ENCODE data around the gene MGRN1.

Gene MGRN1

DNA sequence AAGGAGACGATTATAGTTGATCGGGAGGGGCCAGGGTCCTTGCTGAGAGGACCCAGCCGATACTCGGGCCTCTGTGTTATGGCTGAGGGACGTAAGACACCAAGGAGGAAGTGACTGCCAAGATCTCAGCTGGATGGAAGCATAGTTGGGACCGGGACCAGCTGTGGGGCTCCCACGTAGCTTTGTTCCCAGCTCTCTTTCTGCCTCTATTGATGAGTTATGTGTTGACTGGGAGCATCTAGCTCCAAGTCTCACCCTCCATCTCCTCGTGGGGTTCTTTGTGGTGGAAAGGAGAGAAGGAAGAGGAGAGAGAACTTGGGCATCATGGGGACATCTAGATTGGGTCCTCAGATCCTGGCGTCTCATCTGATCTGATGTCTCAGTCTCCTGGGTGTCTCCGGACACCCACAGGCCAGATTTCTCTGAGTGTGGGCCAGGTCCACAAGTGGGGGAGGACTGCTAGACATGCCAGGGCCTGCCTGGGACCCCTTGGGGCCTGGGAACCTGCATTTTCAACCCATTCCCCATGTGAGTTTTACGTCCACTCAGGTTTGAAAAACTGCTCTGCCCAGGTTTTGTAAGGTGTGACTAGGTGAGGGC lies 1.0 kb downstream of the MGRN1 start:
- DNase-seq, result no peak

DNA sequence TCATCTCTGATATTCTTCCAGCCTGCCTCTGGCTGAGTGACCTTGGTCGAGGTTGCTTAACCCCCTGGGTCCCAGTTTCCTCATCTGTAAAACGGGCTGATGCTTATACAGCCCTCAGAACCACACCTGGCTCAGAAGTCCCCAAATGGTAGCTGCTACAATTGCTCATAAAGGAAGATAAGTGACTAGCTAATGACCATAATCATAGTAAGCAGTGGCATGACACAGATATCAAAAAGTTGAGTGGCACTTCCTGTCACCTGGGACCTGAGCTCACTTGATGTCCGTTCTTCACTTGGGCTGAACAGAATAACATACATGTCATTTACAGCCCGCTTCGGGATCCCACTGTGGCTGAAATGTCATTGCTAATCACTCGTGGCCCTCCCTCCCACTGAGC lies 1.8 kb downstream of the MGRN1 start:
- DNase-seq, result no peak

DNA sequence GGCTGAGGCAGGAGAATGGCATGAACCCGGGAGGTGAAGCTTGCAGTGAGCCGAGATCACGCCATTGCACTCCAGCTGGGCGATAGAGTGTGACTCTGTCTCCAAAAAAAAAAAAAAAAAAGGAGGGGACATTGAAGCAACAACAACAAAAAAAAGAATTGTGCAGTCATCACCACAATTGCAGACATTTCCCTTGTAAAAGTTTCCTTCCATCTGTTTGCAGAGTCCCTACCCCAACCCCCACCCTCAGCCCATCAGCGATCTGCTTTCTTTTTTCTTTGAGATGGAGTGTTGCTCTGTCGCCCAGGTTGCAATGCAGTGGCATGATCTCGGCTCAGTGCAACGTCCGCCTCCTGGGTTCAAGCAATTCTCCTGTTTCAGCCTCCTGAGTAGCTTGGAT lies 3.7 kb downstream of the MGRN1 start:
- no peak for DNase-seq

DNA sequence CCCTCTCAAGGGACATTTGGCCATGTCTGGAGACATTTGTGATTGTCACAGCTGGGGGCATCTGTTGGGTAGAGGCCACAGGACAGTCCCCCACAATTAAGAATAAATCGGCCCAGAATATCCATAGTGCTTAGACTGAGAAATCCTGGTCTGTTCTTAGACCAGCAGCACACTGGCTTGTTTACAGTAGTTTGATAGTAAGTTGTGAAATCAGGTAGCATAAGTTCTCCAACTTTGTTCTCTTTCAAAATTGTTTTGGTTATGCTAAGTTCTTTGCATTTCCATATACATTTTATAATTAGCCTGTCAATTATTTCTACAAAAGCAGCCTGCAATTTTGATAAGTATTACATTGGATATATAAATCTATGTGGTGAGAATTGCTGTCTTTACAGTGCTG lies 6.8 kb downstream of the MGRN1 start:
- no peak for DNase-seq

DNA sequence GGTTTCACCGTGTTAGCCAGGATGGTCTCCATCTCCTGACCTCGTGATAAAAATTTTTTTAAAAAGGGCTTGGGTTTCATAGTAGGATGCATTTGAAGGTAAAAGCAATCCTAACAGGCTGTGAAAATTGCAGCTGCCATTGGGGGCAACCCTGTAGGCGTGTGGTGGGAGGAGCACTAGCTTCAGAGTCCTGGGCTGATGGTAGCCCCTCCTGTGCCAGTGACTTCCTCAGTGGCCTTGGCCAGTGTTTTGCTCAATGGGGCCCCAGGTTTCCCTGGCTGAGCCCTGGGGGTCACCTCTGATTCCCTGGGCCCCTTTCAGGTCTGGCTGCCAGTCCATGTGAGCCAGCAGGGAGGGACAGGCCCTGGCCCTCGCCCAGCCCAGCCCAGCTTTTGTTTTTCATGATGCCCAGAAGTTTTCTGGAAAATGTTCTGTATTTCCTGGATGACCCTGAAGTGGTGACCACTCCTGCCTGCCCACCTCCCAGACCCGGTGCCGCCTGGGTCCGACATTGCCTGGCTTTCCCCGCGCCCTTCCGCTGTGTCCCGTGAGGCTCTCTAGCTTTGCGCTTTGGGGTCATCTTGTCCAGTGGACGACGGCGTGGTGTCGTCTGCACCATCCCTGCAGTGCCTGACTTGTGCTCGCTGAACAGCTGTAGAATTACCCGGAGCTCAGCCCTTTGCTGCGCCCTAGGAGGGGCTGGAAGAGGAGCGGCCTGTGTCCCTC lies 9.4 kb downstream of the MGRN1 start:
- no peak for DNase-seq

DNA sequence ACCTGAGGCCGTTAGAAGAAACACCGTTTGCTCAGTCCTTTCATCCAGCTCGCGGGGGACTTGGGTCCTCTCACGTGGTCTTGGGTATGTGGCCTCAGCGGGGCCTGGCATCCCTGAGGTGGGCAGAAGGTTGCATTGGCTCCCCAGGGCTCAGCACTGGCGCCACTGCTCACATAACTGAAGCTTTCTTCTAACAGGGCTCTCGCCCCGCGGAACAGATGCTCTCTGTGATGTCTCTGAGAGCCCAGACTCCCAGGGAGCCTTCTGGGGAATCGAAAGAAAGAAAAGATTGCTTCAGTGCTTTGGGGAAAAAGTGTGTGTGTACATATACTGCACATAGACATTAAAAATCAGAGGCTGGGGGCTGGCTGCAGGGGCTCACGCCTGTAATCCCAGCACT lies 10.1 kb downstream of the MGRN1 start:
- no peak for DNase-seq

DNA sequence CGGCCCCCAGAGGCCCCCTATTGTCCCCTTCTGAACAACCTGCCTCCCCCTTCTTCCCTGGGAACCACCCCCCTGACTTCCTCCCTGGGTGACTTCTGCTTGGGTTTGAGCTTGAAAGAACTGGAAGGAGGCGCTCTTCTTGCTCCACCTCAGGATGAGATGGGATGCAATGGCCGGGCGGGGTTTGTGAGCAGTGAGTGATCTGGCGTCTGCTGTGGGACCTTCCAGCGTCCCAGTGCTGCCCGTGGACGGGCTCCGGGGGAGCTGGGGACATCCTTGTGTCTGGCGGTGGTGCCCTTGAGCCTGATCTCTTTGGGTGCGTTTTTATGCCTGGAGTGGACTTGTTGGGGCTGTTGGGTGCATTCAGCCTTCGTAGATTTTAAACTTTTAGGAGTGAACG lies 11.6 kb downstream of the MGRN1 start:
- DNase-seq, result no peak

DNA sequence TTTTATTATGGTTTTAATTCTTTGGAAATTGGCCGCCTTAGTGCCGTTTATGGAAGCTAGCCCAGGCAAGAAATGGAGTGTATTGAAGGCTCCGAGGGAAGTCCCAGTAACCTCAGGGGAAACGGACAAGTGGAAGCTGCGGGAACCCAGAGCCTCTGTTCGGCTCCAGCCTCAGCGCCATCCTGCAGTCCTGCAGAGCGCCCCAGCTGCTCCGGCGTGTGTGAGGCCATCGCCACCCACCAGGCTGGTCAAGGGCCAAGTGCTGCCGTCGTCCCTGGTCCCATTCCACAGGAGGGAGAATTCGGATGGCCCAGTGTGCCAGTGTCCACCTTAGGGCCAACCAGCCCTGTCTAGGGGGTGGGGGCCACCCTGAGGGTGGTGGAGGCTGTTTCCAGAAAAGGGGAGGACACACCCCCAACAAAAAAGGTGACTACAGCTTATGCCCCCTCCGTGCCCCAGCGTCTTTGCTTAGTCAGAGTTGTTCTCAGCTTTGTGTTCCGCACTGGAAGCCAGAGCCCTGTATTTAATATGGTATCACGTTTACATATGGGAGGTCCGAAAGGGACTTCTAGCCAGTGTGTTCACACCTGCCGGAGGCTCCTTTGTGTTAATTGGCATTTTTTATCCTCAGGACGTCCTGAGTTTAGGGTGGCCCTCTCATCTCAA lies 13.0 kb downstream of the MGRN1 start:
- DNase-seq, result no peak

DNA sequence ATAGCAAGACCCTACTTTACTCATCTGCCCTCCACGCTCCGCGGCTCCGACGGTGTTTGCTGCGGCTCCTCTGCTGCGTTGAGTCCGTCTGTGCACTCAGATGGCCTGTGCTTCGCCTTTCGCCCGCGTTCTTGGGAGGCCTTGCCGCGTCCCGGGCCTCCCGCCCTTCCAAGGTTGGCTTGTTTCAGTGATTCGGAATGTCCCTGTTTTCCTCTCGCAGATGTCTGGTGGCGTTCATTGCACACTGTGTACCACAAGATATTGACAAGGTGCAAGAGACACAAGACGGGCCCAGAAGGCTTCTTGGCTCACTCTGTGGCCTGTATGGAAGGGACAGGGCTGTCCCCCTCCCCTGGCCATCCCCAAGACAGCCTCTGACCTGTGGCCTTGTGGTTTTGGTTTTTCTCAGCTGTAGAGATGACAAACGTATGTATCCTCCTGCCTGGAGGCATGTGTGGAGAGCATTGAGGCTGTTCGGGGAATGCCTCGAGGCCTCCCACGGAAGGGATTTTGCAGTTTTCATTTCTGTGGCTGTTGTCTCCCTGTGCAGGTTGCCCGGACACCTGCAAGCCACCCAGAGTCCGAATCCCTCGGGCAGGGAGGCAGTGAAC lies 15.4 kb downstream of the MGRN1 start:
- DNase-seq, result no peak

DNA sequence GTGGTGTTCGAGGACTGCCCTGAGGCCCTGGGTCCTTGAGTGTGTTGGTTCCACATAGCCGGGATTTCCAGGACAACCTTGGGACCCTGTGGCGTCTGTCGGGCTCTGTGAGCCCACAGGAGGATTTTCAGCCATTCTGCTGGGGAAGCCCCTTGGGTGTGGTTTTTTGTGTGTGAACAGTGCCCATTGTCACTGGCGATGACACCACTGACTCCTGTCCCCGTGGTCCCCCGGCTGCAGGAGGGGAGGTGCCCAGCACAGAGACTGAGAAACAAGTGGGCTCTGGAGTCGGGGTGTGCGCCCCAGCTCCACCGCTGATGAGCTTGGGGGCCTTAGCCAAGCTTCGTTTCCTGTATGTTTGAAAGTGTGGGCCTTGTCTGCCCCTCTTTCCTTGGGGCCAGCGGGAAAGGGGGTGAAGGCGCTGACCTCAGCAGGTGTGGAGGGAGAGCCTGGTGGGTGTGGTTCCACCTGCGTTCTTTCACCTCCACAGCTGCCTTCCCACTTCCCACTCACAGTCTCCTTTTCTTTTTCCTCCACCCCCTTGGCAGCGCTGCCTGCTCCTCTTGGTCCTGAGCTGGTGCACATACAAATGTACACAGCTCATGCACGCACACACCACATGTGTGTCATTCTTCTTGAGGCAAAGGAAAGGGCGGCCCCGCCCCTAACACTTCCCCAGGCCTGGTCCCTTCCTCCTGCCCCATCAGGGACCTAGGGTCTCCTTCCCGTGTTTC lies 16.1 kb downstream of the MGRN1 start:
- no peak for DNase-seq

DNA sequence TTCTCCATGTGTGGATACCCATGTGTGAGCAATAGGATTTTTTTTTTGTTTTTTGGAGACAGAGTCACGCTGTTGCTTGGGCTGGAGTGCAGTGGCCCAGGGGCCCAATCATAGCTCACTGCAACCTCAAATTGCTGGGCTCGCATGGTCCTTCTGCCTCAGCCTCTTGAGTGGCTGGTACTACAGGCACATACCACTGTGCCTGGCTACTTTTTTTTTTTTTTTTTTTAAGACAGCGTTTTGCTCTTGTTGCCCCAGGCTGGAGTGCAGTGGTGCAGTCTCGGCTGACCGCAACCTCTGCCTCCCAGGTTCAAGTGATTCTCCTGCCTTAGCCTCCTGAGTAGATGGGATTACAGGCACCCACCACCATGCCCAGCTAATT lies 16.7 kb downstream of the MGRN1 start:
- no peak for DNase-seq

DNA sequence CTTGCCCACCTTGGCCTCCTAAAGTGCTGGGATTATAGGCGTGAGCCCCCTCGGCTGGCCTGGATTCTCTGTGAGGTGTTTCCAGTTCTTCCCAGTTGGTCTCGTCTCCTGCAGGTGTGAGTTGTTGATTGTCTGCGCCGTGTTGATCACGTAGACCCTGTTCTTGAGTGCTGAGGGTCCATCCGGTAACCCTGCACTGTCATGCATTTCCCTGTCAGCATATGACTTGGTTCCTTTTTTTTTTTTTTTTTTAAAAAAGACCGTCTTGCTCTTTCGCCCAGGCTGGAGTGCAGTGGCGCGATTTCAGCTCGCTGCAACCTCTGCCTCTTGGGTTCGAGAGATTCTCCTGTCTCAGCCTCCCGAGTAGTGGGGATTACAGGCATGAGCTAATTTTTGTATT lies 17.3 kb downstream of the MGRN1 start:
- no peak for DNase-seq

DNA sequence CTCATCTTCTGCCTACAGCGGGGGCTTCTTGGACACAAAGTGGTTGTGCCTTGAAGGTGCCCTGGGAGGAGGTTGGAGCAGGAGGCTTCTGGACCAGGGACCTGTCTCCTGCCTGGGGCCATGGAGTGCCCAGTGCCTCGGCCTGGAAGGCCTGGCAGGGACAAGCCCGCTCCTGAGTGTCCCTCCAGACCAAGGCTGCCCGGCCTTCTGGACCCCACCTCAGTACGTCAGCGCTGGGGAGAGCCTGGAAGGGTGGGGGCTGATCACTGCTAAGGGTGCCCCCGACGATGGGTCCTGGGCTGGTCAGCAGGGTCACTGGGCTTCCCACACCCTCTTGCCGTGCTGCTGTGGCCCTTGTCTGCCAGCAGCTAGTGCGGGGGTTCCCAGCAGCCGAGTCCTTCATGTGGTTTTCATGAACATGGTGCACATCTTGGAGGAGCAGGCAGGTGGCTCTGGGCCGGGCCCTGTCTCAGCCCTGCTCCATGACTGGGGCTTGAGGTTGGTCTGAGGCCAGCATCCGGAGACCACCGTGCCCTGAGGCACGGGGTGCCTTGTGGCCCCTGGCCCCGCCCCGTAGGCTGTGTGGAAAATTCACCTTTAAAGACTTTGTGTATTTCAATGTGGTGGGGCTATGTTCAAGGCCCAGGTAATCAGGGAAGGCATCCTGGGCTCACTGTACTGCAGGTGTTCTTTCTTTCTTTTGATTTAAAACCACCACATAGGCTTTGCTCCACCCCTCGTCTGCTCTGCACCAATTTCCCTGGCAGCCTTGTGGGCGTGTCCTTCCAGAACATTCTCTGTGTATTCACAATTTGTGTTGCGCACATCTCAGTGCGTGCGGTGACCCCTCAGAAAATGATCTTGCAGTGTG lies 22.4 kb downstream of the MGRN1 start:
- no peak for DNase-seq

DNA sequence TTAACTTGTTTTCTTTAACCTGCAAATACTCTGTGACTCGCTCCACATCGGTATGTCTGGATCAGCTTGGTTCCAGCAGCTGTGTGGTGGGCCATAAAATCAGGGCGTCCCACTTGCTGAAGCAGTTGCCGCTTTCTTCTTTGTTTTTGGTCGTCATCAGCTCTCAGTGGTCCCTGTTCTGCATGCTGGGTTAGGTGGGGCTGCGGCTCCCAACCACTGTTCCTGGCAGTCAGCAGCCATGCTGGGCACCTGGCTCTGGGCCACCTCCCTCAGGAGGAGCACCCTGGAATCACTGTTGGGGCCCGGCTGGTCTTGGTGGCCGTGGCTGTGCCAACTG lies 23.0 kb downstream of the MGRN1 start:
- no peak for DNase-seq

DNA sequence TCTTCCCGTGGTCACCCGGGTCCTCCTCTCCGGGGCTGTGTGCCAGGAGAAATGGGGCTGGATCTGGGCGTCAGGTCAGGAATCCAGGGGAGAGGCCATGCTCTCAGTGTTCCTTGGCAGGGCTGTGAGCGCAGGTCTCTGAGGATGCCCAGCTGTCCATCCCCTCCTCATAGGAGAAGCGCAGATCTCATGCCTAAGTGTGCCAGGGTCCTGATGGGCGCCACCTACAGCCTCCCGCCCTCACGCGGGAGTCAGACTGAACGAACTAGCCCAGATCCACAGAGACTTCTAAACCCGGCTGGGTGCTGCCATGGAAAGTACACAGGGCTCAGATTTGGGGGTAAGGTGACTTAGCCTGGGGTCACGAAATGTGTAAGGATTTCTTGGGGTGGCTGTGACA lies 24.3 kb downstream of the MGRN1 start:
- no peak for DNase-seq

DNA sequence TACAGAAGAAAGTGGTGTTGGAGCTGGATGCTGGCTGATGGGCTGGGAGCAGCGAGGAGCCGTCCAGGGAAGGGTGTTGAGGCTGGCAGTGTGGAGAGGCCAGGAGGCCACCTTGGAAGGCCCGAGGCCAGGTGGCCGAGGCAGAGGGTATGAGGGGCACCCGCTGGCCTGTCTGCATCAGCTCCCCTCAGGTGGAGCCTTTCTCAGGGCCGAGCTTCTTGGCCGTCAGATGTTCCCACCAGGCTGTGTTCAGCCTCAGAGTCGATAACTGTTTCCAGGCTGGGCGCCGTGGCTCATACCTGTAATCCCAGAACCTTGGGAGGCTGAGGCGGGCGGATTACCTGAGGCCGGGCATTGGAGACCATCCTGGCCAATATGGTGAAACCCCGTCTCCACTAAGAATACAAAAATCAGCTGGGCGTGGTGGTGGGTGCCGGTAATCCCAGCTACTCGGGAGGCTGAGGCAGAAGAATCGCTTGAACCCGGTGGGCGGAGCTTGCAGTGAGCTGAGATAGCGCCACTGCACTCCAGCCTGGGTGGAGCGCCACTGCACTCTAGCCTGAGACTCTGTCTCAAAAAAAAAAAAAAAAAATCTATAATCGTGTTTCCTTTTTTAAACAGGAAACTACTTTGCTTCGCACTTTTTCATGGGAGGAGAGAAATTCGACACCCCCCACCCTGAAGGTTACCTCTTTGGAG lies 25.3 kb downstream of the MGRN1 start:
- no peak for DNase-seq

DNA sequence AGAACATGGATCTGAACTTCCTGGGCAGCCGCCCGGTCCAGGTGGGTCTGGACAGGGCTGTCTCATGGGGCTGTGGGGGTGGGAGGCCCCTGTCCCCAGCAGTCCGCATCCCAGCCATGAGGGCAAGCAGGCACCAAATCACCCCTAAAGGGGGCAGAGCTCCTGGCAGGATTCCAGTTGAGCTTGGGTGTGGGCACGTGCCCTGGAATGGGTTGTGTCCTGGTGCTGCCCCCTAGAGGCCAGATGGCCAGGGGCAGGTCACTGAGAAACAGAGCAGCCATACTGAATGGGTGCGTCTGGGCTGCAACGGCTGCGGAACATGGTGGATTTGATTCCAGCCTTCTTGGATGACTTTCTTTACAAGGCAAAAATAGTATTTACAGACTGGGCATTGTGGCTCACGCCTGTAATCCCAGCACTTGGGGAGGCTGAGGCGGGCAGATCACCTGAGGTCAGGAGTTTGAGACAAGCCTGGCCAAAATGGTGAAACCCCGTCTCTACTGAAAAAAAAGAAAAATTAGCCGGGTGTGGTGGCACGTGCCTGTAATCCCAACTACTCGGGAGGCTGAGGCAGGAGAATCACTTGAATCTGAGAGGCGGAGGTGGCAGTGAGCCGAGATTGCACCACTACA lies 25.9 kb downstream of the MGRN1 start:
- DNase-seq, result peak; percentile 29

DNA sequence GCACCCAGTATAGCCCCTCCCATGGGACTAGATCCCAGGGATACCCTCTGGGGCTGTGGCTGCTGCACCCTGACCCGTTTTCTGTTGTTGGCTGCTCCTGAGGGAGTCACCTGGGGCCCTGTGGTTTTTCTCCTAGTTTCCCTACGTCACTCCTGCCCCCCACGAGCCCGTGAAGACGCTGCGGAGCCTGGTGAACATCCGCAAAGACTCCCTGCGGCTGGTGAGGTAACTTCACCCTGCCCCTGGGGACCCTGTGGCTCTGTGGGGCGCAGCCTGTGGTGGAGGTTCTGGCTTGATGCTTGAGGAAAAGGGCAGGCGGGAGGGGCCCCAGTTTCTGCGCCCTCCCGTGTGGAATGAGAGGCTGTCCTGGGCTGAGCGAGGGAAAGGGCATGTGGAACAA lies 27.2 kb downstream of the MGRN1 start:
- DNase-seq, result no peak

DNA sequence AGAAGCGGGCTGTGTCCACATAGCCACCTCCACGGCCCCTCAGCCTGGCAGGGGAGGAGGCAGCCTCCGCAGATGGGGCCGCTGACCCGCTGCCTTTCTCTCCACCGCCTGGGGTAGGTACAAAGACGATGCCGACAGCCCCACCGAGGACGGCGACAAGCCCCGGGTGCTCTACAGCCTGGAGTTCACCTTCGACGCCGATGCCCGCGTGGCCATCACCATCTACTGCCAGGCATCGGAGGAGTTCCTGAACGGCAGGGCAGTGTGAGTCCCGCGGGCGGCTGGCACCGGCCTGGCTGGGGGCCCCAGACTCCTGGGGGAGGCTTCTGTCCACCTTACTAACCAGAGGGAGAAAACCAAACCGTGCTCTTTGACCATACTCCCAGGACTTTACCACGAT lies 27.9 kb downstream of the MGRN1 start:
- no peak for DNase-seq

DNA sequence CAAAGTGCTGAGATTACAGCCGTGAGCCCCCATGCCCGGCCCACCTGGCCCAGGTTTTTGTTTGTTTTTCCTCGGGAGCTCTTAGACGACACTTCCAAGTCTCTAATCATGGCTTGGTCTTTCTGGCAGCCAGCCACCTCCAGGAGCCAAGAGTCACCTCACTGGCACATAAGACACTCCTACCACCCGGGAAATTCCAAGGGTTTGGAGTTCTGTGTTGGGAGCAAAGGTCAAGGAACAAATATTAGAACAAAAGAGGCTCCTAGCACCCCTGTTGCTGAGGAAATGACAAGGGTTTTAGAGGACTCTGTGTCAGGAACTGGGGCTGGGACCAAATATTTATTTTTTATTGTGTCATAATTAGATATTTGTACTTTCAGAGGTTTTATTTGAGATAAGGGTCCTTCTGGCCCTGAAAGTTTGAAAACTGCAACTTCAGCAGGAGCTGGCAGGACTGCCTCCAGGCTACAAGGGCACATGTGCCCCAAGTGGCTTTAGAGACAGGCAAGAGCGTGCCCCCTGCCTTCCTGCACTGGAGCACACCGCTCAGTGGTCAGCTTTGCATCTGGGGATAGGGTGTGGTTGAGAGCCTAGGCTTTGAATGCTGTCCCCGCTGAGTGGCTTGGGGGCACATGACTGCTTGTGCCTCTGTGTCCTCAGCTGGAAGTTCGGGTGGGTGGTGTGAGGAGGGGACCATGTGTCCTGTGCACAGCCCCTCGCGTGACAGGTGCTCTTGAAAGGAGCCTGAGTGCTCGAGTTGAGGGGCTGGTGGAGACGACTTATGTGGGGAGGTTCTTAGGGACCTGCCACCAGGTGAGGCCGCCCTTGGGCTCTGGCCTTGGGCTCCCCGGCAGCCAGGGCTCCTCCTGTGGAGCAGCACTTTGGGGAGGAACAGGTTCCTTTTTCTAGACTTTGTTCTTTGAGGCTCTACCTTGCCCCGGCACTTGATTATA lies 29.7 kb downstream of the MGRN1 start:
- DNase-seq, result no peak
